Measurements from ENCODE around the gene PSMG2.

Gene PSMG2, protein sequence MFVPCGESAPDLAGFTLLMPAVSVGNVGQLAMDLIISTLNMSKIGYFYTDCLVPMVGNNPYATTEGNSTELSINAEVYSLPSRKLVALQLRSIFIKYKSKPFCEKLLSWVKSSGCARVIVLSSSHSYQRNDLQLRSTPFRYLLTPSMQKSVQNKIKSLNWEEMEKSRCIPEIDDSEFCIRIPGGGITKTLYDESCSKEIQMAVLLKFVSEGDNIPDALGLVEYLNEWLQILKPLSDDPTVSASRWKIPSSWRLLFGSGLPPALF

GRCh38 chr18:12702221-12703095 lies at the start of gene PSMG2, which contains the start of gene CEP76:
TSS of gene PSMG2 (plus strand) at chr18:12703042. CDS start at chr18:12703108, 66 bp downstream.
TSS of gene CEP76 (minus strand) at chr18:12702723. CDS start at chr18:12702548, 175 bp downstream.
- peak; percentile 73 to 78 for DNase-seq (ENCODE audit: low read depth in 2 of 2)

DNA sequence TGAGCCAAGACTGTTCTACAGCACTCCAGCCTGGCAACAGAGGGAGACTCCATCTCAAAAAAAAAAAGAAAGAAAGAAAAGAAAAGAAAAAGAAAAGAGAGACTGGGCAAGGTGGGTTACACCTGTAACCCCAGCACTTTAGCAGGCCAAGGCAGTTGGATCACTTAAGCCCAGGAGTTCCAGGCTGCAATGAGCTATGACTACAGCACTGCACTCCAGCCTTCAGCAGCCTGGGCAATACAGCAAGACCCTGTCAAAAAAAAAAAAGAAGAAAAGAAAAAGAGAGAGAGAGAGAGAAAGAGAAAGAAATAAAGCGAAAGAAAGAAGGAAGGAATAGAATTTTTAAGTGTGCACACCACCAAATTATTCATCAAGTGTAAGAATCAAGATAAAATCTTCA lies 47.9 kb upstream of the PSMG2 start:
- no peak for DNase-seq (ENCODE audit: low read depth in 2 of 2)

GRCh38 chr18:12656605-12656937 lies 46.3 kb upstream of the PSMG2 start:
- no peak for DNase-seq (ENCODE audit: low read depth in 2 of 2)

GRCh38 chr18:12656938-12657683 lies 45.7 kb upstream of the PSMG2 start:
- no peak for DNase-seq (ENCODE audit: low read depth in 2 of 2)

DNA sequence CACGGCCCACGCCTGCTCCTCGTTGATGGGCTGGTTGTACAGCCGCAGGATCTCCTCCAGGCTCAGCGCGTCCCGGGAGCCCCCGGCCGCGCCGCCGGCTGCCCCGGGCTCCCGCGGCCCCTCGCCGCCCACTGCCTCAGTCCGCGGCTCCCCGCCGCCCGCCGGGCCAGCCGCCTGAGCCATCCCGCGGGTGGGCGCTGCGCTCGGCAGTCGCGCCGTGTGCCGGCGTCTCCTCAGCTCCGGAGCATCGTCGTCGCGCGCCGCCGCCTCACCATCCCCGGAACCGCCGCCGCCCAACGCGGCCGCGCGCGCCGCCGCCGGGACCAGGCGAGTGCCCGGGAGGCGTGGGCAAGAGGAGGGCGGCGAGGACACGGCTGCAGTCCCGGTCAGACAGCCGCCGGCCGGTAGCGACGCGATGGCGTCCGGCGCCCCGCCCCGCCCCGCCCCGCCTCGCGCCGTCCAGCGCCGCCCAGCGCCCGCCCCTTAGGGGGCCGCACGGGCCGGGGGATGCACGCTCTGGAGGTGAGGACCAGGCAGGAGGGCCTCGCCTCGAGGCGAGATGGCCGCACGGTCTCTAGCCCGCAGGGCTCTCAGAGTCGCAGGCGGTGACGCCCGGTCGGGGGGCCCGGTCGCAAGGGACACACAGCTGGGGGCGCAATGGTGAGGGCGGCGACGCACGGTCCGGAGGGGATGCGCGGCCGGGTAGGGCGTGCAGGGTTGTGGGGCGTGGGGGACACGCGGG lies 45.0 kb upstream of the PSMG2 start, which contains the start of gene SPIRE1:
TSS of gene SPIRE1 (minus strand) at position 424 of the 742 bp plus-strand sequence. CDS start at position 183, 241 bp downstream.
- no peak for DNase-seq (ENCODE audit: low read depth in 2 of 2)

DNA sequence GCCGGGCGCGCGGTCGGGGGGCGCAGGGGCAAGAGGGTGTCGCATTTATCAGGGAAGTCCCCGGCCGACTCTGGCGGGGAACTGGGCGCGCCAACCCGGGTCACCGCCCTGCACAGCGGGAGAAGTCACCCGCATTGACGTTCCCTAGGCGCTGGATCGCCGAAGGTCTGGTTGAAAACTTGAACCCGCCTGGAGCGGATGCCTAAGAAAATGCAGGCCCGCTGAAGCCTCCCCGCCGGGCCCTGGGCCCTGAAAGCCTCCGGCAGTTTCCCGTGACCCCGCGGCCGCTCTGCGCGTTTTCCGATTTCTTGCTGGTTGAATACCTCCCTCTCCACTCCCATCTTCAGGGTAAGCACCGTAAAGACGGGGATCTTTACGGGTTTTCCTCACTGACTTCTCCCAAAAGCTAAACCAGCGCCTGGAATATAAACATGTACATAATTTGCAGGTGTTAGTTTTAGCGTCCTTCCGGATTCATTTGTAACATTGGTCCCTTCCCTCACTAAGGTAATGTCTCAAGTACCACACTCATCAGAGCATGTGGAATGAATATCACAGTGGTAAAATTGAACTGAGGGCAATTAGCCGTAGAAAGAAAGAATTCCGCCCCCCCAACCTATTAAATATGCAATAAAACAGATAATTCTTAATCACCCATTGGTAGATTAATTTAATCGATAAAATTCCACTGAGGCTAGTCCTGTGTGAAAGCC lies 44.3 kb upstream of the PSMG2 start:
- no peak for DNase-seq (ENCODE audit: low read depth in 2 of 2)

- peak in 1 of 2 donors; percentile 30 for DNase-seq (ENCODE audit: low read depth in 2 of 2)
Observed at GRCh38 chr18:12659904-12660605, 42.8 kb upstream of the PSMG2 start.

- DNase-seq (ENCODE audit: low read depth in 2 of 2): no peak
Observed at GRCh38 chr18:12668041-12668440, 34.8 kb upstream of the PSMG2 start.

DNA sequence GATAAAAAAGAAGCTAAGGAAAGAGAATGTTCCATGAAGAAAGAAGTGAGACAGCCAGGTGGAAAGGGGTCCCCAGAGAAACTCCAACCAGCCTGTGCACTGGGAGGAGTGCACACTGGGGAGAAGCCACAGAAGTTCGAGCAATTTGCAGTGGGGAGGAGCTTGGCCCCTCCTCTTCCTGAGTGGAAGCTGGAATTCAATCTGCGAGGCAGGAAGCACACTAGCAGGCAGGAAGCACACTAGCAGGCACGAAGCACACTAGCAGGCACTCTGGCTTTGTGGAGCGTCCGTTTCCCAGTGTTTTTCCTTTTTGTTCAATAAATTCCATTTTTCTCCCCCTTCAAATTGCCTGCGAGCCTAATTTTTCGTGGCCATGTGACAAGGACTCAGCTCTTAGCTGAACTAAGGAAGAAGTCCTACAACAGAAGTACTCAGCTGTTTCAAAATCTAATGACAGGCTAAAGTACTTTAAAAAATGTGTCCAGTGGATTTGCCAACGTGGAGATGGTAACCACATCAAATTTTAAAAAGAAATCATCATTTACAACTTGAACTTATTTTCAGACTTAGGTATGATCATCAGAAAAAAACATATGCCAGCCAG lies 23.6 kb upstream of the PSMG2 start:
- DNase-seq (ENCODE audit: low read depth in 2 of 2): no peak

DNA sequence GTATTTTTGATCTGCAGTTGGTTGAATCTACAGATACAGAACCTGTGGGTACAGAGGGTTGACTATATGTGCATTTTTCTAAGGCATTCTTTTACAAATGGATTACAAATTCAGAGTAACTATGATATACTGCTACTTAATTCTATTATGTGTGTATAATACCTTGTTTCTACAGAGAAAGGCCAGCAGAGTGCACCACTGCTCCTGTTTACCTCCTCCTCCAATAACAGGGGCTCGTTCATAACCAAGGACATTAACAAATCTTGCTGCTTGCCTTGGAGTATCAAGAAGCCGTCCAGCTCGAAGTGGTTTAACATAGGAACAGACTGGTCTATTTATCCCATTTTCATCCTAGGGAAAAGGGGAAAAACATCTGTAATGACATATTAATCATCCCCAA lies 16.7 kb upstream of the PSMG2 start:
- DNase-seq (ENCODE audit: low read depth in 2 of 2): no peak

GRCh38 chr18:12689256-12689850 lies 13.5 kb upstream of the PSMG2 start:
- DNase-seq (ENCODE audit: low read depth in 2 of 2): no peak

- no peak for DNase-seq (ENCODE audit: low read depth in 2 of 2)
Observed at GRCh38 chr18:12692206-12692605, 10.6 kb upstream of the PSMG2 start.

GRCh38 chr18:12694032-12694431 lies 8.8 kb upstream of the PSMG2 start:
- no peak for DNase-seq (ENCODE audit: low read depth in 2 of 2)

- DNase-seq (ENCODE audit: low read depth in 2 of 2): no peak
Observed at GRCh38 chr18:12699747-12700146, 3.1 kb upstream of the PSMG2 start.

DNA sequence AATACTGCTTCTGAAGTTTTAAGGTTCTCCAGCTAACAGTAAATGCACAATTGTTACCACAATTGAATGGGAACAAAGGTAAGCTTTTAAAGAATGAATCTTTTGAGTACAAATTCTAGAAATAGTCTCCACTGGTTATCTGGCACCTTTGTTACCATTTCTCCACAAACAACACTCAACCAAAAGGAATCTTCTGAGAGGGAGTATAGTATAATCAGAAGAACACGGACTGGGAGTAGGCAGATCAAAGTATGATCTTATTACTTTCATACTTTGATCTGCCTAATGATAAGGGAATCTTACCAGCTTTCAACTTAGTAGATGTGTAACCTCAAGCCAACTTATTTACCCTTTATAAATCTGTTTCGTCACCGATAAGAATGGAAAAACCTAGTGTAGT lies 1.7 kb upstream of the PSMG2 start:
- no peak for DNase-seq (ENCODE audit: low read depth in 2 of 2)

DNA sequence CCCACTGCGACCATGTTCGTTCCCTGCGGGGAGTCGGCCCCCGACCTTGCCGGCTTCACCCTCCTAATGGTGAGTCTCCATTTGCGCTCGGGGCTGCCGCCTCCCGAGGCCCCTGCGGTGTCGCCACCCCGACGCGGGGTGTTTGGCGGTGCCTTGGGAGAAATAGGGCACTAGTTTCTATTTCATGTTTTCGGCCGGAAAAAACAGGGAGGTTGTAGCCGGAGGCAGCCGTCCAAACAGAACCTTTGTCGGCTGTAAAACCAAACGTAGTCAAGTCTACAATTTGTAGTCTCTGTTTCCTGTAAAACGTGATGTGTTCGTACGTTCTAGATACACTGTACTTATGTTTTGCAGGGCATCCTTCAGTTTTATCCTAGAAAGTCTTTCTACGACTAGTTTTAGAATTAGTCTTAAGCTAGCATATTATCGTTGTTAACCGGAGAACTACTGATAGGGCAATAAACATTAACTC lies 290 bp downstream of the PSMG2 start:
- DNase-seq (ENCODE audit: low read depth in 2 of 2): no peak

DNA sequence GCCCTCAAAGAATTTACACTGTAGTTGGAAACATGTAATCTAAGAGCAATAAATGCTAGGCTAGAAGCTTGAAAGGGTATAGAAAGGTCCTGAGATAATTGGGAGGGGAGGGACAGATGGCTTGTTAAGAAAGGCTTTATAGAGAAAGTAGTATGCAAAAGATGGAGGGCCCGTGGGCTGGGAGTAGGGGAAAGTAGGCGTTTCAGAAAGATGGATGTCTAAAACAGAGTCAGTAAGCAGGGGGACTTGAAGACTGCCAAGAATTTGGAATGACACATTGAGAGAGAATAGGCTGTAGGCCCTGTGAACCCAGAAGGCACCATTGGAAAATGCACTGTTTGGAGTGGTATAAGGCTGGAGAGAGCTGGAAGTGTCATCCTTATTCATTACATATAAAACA lies 822 bp downstream of the PSMG2 start:
- DNase-seq (ENCODE audit: low read depth in 2 of 2): no peak

- no peak for DNase-seq (ENCODE audit: low read depth in 2 of 2)
Observed at GRCh38 chr18:12711446-12711845, 8.6 kb downstream of the PSMG2 start.
